ACHN (cell line): ENCODE data around the gene OSR1.

Experiments used
- DNase-seq: peaks from one replicate; pipeline ENCODE4 v3.0.0-alpha.2; 2015
- in situ Hi-C: cut with HindIII; loops from 2 replicates; pipeline ENCODE4 v1.10.0; 2017; ENCODE audit warnings: low sequenced_read_pairs, low pct_ligation_motif_present, low pct_unique_long_range_greater_than_20kb

OSR1 gene

DNA sequence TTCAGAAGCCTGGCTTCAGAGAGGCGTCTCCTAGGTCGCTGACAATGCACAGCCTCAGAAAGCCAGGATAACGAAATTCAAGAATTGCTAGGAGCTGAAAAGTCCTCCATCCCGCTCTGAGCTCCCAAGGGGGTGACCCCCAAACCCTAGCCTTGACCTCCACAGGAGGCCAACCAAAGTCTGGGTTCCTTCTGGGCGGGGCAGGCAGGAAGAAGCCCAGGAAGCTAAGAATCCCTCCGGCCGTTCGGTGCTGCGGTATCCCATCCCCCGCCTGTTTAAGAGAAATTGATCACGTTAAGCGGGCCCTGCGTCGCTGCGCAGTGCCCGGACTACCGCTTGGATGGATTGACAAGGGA is 2.5 kb upstream of the OSR1 start:
- in situ Hi-C loops, result loop anchor here (25.0 kb wide), 1 partner anchor 501 kb away; no protein-coding TSS in a partner anchor
- no peak for DNase-seq

- in situ Hi-C loops, result loop anchor here (25.0 kb wide), 1 partner anchor 502 kb away; no protein-coding TSS in a partner anchor
- no peak for DNase-seq
Observed at GRCh38 chr2:19360266-19360965, 2.0 kb upstream of the OSR1 start.

- in situ Hi-C loops, result loop anchor here (25.0 kb wide), 1 partner anchor 503 kb away; no protein-coding TSS in a partner anchor
- DNase-seq, result no peak
Observed at GRCh38 chr2:19359456-19359855, 1.0 kb upstream of the OSR1 start.

- no peak for DNase-seq
- in situ Hi-C loops, result loop anchor here (25.0 kb wide), 1 partner anchor 503 kb away; no protein-coding TSS in a partner anchor
Observed at GRCh38 chr2:19359021-19359357, 566 bp upstream of the OSR1 start.

DNA sequence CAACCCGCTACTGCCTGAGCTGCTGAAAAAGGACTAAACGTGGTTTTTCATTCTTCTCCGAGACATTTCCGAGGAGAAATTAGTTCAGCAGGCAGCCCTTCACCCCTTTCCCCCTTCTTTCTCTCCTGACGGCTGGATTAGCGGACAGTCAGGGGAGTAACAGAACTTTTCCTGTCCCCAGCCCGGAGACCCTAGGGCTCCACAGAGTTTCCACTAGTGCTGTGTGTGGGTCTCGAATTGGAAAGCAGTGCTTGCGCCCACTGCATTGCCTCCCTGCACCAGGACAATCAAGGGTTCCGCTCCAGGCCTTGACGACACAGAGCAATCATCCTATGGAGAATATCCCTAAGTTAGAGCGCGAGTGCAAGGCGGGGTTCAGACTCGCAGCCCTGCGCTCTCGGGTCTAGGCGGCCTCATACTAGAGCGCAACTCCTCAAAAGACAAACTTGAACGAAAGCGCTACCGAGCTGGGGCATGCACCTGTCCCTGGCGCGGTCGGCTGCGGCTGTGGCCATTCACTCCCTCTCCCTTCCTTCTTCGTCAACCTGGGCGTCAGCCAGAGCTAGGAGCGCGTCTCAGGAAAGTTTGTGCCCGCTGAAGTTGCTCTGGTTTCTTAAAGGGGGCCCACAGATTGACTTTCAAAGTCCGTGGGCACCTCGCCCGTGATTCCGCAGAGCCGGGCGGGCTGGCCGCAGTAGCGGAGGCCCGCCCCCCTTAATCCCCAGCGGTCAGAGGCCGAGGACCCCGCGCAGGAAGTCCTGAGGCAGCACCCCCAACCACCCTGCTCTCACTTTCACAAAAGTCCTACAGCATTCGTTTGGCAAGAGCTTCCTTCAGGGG is 801 bp downstream of the OSR1 start:
- DNase-seq, result peak; percentile 44
- in situ Hi-C loops, result loop anchor here (25.0 kb wide), 1 partner anchor 505 kb away; no protein-coding TSS in a partner anchor

GRCh38 chr2:19356545-19357401 is 1.6 kb downstream of the OSR1 start:
- no peak for DNase-seq
- in situ Hi-C loops, result loop anchor here (25.0 kb wide), 1 partner anchor 506 kb away; no protein-coding TSS in a partner anchor

DNA sequence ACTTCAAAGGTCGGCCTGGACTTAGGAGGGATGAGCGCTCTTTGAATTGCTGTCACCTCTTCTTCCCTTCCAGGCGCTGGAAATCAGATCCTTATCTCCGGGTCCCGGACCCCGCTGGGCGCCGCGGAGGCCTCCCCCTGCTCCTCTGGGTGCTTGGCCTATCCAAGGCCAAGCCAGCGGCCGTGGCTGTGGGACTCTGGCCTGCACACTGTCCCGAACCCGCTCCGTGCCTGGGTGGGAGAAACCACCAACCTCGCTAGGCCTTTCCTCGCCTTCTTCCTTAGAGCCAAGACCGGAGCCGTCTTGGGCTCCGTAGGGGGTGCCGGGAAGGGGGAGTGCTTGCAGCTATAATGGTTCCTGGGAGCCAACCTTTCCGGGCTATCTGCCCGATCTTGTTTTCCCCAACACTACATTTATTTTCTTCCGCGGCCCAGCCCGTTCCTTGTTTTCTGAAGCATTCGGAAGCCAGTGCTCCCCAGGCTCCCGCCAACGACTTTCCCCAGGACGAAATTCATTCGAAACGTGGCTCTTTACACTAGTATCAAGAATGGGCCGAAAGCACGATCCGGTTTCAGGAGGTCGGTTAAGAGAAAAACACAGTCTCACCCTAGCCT is 2.4 kb downstream of the OSR1 start:
- in situ Hi-C loops, result loop anchor here (25.0 kb wide), 1 partner anchor 506 kb away; no protein-coding TSS in a partner anchor
- no peak for DNase-seq

- DNase-seq, result no peak
Observed at GRCh38 chr2:19355416-19355821, 3.0 kb downstream of the OSR1 start.

GRCh38 chr2:19355014-19355405 is 3.4 kb downstream of the OSR1 start:
- in situ Hi-C loops, result loop anchor here (25.0 kb wide), 1 partner anchor 507 kb away; no protein-coding TSS in a partner anchor
- DNase-seq, result no peak

More at GRCh38 chr2:19355416-19355821, 3.0 kb downstream of the OSR1 start:
- in situ Hi-C loops, result loop anchor here (25.0 kb wide), 1 partner anchor 507 kb away; no protein-coding TSS in a partner anchor

GRCh38 chr2:19353721-19354050 is 4.7 kb downstream of the OSR1 start:
- in situ Hi-C loops, result loop anchor here (25.0 kb wide), 1 partner anchor 509 kb away; no protein-coding TSS in a partner anchor
- no peak for DNase-seq

GRCh38 chr2:19352946-19353720 is 5.3 kb downstream of the OSR1 start:
- in situ Hi-C loops, result loop anchor here (25.0 kb wide), 1 partner anchor 509 kb away; no protein-coding TSS in a partner anchor
- no peak for DNase-seq

GRCh38 chr2:19351899-19352697 is 6.3 kb downstream of the OSR1 start:
- no peak for DNase-seq
- in situ Hi-C loops, result loop anchor here (25.0 kb wide), 1 partner anchor 510 kb away; no protein-coding TSS in a partner anchor

- DNase-seq, result no peak
- in situ Hi-C loops, result loop anchor here (25.0 kb wide), 1 partner anchor 511 kb away; no protein-coding TSS in a partner anchor
Observed at GRCh38 chr2:19351499-19351898, 6.9 kb downstream of the OSR1 start.

DNA sequence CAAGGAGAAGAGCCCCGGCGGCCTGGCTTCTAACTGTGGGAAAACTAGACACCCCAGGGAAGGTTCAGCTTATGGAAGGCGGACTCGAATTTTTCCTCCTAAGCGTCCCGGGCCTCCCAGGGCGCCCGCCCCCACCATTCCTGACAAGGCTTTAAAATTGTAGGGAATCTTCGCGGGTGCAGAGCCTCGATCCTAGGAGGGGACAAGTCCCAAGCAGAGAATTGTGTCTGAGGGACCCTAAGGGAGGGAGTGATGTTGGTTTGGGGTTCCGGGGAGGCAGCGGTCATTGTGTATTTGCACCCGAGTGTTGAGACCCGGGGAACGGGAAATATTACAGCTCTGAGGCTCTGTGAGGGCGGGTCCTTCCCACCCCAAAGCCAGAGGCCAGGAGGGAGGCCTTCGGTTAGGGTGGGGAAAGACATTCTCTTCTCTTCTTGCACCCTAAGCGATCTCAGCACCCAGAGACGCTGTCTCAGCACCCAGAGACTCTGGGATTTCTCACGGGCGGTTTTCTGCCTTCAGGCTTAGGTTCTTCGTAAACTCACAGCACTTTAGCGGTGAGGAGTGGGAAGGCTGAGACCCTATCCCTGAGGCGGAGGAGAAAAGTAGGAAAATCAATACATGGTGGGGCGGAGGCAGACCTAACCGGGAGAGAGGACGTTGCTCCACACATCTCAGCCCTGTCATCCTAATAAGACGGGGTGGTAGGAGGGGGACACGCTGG is 7.6 kb downstream of the OSR1 start:
- in situ Hi-C loops, result loop anchor here (25.0 kb wide), 1 partner anchor 511 kb away; no protein-coding TSS in a partner anchor
- no peak for DNase-seq

GRCh38 chr2:19349911-19350677 is 8.3 kb downstream of the OSR1 start:
- peak; percentile 44 for DNase-seq
- in situ Hi-C loops, result loop anchor here (25.0 kb wide), 1 partner anchor 512 kb away; no protein-coding TSS in a partner anchor
